ENCODE results near the gene AUP1. TPM values are rescaled to one million over a fixed set of nuclear protein-coding genes. Genes with fewer than 3 reads are reported as not detected.

The AUP1 gene
- total RNA-seq, 4 donors from 2014 or later: 111 to 170 (median 145) TPM

- 10% methylated on average over 31 of the region's 85 CpGs for WGBS
Observed at GRCh38 chr2:74548900-74549826, 19.7 kb upstream of the AUP1 start.

GRCh38 chr2:74548285-74548899, 18.9 kb upstream of the AUP1 start:
- WGBS: 15% methylated on average over 19 of the region's 26 CpGs
- H3K27ac ChIP-seq: peak overlapping the region; percentile 69
- peak overlapping the region; percentile 67 for H3K4me3 ChIP-seq
- peaks cover 5% of the 10 kb centered on the region for H3K27me3 ChIP-seq
- H3K9me3 ChIP-seq: no peaks in the 10 kb centered on the region
- H3K36me3 ChIP-seq: no peaks in the 10 kb centered on the region
- no peak for TF ChIP-seq POLR2AphosphoS5 (IDR thresholded peaks at IDR 0.05)
- TF ChIP-seq POLR2A (IDR thresholded peaks at IDR 0.05): no peak
- no peak for TF ChIP-seq EP300 (IDR thresholded peaks at IDR 0.05)
- no peak for TF ChIP-seq CTCF (IDR thresholded peaks at IDR 0.05)
- H3K4me1 ChIP-seq: peaks cover 18% of the 10 kb centered on the region
- DNase-seq (ENCODE audit: low spot score in 2 of 2): no peak

More at GRCh38 chr2:74548900-74549826, 19.7 kb upstream of the AUP1 start:
- Histone ChIP-seq H3K27ac (peak overlapping the region; percentile 69), H3K36me3 (no peaks in the 10 kb centered on the region), H3K4me3 (peak overlapping the region; percentile 67), H3K27me3 (peaks cover 6% of the 10 kb centered on the region), H3K4me1 (peaks cover 25% of the 10 kb centered on the region), H3K9me3 (no peaks in the 10 kb centered on the region)
- TF ChIP-seq EP300 (IDR thresholded peaks at IDR 0.05) (no peak), POLR2A (IDR thresholded peaks at IDR 0.05) (peak in 1 of 2 donors; percentile 14), POLR2AphosphoS5 (IDR thresholded peaks at IDR 0.05) (no peak), CTCF (IDR thresholded peaks at IDR 0.05) (no peak)
- no peak for DNase-seq (ENCODE audit: low spot score in 2 of 2)

GRCh38 chr2:74546004-74546403, 16.5 kb upstream of the AUP1 start:
- no peaks in the 10 kb centered on the region for H3K9me3 ChIP-seq
- peaks cover 16% of the 10 kb centered on the region for H3K4me1 ChIP-seq
- TF ChIP-seq POLR2A (IDR thresholded peaks at IDR 0.05) (no peak), EP300 (IDR thresholded peaks at IDR 0.05) (no peak), CTCF (IDR thresholded peaks at IDR 0.05) (no peak), POLR2AphosphoS5 (IDR thresholded peaks at IDR 0.05) (no peak)
- WGBS: 93% methylated on average over 3 of the region's 3 CpGs
- H3K4me3 ChIP-seq: no peak overlapping the region
- no peaks in the 10 kb centered on the region for H3K36me3 ChIP-seq
- DNase-seq (ENCODE audit: low spot score in 2 of 2): no peak
- no peak overlapping the region for H3K27ac ChIP-seq
- H3K27me3 ChIP-seq: peaks cover 5% of the 10 kb centered on the region

DNA sequence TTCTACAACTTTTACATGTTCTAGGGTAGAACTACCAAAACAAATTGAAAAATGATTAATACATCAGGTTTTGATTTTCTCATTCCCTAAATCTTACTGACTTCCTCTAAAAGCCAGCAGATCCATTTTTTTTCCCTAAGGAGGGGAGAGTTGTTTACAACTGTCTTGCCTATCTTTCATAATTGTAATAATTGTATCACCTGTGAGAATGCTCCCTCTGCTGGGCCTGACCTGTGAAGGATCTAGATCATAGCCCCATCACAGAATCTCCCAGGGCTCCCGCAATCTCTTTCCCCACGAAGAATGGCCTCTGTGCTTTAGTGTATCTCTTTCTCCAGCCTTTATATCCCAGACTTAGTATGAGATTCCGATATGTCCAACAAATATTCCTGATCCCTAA, 15.1 kb upstream of the AUP1 start:
- 88% methylated on average over 3 of the region's 3 CpGs for WGBS
- no peak overlapping the region for H3K27ac ChIP-seq

More for the DNA sequence above, 15.1 kb upstream of the AUP1 start:
- no peaks in the 10 kb centered on the region for H3K36me3 ChIP-seq
- H3K4me1 ChIP-seq: peaks cover 18% of the 10 kb centered on the region
- DNase-seq (ENCODE audit: low spot score in 2 of 2): no peak
- no peak overlapping the region for H3K4me3 ChIP-seq
- H3K9me3 ChIP-seq: no peaks in the 10 kb centered on the region
- peaks cover 5% of the 10 kb centered on the region for H3K27me3 ChIP-seq
- no peak for TF ChIP-seq POLR2AphosphoS5 (IDR thresholded peaks at IDR 0.05)
- no peak for TF ChIP-seq POLR2A (IDR thresholded peaks at IDR 0.05)
- TF ChIP-seq EP300 (IDR thresholded peaks at IDR 0.05): no peak
- TF ChIP-seq CTCF (IDR thresholded peaks at IDR 0.05): no peak
